ENCODE measurements around the gene RGN.
"Not testable (repeated sequence)": the region's sequence is repeated elsewhere in the genome, so short reads cannot be mapped to it uniquely, and the experiment has no call there.

RGN gene

GRCh38 chrX:47116551-47117110, 38.4 kb downstream of the RGN start:
- DNase-seq (ENCODE audit: low read depth in 2 of 2) = not testable (repeated sequence)

- DNase-seq (ENCODE audit: low read depth in 2 of 2) = not testable (repeated sequence)
These were observed 46.2 kb downstream of the RGN start for GRCh38 chrX:47124466-47124865.

- DNase-seq (ENCODE audit: low read depth in 2 of 2) = peak; percentile 74 to 76
These were observed 51.1 kb downstream of the RGN start for GRCh38 chrX:47129157-47129898.

GRCh38 chrX:47129899-47130358, 51.7 kb downstream of the RGN start:
- DNase-seq (ENCODE audit: low read depth in 2 of 2) = no peak

- DNase-seq (ENCODE audit: low read depth in 2 of 2) = no peak
These were observed 55.2 kb downstream of the RGN start for GRCh38 chrX:47133493-47133892.

- DNase-seq (ENCODE audit: low read depth in 2 of 2) = not testable (repeated sequence)
These were observed 57.4 kb downstream of the RGN start for GRCh38 chrX:47135650-47136049.

GRCh38 chrX:47138171-47138570, 59.9 kb downstream of the RGN start:
- no peak for DNase-seq (ENCODE audit: low read depth in 2 of 2)

Data from activated CD8-positive, alpha-beta memory T cell treated with anti-CD3 and anti-CD28 coated beads for 4 hours (primary cell).